HG03097 (cell line): ENCODE results near the gene POC1B.
A peak's percentile ranks its signal among the peaks of the same experiment; 100 is the strongest.

ENCODE experiments used
- ATAC-seq: cut with Tn5 transposase; IDR thresholded peaks from one replicate; pipeline ENCODE4 v1.9.1; 2021; ENCODE audit not compliant: unreplicated experiment, low FRiP score

The POC1B gene

GRCh38 chr12:89391726-89392336 lies 134.0 kb downstream of the POC1B start:
- ATAC-seq: no peak

DNA sequence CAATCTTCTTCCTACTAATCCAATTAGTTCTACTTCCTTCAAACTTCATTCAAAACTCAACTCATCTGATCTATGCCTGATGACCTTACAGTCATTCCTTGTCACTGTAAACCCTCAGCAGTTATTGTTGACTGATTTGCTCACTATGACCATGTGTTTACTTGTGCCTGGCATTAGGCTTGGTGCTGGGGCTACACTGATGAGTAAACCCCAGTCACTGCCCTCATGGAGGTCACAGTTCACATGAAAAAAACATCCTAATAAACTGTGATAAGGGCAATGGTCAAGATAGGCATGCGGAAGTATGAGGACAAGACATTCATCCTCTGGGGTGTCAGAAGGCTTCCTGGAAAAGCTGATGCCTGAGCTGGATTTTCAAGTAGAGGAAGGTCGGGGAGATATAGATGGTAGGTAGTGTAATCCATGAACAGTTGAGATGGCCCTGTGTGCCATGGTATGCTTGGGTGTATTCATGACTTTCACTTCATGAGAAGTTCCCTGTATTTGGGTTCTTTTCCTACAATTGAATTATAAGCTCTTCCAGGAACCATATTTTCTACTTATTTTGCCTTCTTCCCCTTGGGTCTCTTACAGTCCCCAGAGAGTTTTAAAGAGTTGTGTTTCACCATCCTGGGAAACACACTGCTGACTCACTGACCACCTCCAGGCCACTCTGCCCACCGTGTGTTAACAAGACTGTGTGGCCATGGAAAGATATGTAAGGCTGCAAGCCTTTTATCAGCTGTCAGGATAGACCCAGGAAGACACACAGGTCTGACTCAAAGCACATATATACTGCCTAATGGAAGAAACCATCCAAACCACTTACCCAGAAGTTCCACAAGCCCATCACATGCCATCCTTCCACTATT lies 134.8 kb downstream of the POC1B start:
- ATAC-seq: no peak

DNA sequence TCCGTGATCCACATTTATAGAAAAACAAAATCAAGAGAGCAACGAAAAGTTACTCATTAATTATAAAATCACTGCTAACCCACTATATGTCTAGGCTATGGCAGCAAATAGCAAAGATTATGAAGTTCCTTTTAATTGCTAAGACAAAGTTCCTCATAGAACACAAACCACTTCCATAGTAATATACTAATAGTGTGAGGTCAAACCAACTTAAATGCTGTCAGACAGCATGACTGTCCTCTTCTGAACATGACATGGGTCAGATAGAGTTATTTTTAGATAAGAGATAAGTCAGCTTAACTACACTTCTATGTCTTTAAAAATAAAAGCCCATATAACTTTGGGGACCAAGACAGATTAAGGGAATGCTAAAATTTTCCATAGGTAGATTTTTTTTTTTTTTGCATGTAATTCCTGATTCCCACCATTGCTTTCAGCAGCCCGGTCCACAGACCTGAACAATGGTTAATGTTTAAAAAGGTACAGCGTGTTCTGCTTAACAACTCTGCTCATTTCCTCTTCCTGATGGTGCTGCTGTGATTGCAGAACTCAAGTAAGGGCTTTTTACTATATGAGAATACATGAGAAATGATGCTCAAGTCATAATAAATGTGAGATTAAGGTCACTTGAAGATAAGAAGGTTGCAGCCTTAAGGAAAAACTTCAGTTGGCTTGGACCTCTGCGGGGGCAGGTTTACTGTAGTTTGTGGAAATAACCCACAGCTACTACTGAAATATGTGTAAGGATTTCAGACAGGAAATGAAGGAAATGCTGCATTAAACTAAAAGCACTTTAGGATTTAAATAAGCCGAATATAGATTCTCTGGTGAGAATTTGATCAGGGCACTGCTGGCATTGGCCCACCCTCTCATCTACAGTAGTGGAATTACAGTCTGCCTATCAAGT lies 135.8 kb downstream of the POC1B start:
- peak; percentile 82 for ATAC-seq

DNA sequence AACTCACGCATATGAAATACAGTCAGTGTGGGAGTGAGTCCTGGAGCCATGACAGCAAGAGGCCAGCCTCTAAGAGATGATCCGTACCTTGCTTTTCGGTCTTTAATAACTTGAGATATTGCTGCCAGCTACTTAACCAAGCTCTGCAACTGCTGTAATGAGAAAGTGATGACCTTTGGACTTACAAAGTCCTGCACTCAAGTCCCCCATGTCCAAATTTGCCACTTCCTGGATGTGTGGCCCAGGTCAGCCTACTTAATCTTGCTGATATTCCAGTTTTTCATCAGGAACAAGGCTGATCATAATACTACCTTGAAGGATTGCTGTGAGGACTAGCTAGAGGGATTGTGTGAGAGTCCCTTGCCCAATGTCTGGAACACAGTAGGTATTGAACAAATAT lies 139.7 kb downstream of the POC1B start:
- no peak for ATAC-seq

GRCh38 chr12:89384807-89385206 lies 141.0 kb downstream of the POC1B start:
- ATAC-seq: no peak

GRCh38 chr12:89384050-89384758 lies 141.6 kb downstream of the POC1B start:
- no peak for ATAC-seq

DNA sequence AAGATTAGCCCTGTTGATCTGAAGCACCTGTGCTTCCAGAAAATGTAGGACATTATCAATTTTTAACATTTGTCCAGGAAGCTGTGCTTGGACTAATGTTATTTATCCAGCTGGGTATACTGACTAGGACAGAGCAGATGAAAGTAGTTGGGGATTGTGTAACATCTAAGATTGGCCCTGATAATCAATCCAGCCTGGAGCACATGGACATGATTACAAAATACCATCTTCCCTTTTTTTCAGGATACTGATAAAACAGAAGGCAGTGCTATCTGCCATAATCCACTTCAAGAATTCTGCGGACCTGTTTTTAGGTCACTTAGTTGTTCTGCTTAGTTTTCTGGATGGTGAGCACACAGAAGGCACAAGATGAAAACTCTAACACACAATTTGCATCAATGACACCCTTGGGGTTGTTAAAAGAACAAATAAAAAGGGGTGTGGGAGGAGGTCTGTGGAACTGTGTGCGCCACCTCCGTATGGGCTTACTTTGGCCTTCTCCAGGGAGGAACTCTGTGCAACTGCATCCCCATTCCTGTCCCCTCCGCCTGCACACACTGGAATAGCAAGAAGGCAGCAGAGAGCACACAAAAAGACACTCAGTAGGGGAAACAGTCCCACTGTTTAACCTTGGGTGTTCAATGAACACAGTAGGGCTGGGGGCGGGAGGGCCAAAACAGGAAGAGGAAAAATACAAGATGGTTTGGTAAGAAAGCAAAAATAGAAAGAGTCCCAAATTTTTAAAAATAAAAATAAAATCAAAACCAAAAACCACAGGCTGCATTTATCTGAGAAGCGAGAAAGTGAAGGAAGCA lies 142.4 kb downstream of the POC1B start:
- no peak for ATAC-seq

DNA sequence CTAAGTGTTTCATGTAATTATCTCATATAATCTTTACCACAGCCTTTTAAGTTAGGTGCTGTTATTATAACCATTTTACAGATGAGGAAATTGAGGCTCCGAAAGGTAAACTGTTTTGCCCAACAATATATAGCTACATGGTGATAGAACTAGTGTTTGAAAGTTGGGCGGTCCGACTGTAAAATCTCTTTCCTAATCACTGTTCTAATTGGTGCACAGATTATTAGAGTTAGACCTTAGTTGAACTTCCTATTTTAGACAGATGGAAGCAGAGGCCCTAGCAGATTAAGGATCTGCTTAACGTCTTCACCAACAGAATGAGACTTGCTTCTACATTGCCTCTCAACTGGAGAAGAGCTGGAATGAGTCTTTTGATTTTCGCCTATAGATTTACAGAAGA lies 143.5 kb downstream of the POC1B start:
- ATAC-seq: no peak

DNA sequence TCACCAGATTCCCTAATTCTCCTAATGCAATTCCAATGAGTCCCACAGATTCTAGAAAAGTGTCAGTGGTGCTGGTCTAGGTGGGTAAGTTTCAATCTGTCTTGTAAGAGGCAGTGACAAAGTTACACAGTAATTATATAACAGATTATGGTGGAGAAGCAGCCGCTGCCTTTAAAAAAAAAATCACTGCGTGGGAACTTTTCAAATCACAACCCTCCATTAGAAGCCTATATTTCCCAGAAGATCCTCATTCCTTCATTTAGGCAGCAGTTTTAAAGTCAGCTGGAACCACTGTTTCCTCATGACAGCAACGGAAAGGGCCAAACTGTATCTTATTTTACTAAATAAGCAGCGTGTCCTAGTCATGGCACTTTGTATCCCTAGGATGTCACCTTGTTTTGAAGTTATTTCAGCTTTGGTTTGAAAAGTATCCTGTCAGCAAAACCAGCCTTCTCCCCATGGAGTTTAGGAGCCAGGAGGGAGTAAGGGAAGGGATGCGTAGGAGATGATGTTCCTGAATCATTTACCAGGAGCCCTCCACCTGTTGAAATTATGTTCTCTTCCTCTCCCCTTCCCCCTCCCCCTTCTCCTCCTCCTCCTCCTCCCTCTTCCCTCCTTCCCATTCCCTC lies 145.9 kb downstream of the POC1B start:
- no peak for ATAC-seq

GRCh38 chr12:89379148-89379838 lies 146.6 kb downstream of the POC1B start:
- no peak for ATAC-seq

DNA sequence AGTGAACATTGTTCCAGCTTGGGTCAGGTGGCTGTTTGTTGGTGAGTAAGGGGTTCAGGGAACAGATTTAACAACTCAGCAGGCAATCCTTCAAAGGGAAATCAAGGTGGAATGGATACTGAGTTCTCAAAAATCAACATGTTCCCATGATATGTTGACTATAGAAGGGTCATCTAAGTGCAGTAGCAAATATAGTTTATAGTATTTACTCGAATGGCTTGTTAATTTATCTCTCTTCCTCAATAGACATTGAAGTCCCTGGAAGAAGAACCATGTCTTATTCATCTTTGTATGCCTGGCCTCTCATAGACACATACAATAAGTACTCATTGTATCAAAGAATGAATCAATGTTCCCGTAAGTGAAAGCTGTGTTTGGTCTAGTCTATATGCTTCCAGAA lies 149.0 kb downstream of the POC1B start:
- ATAC-seq: no peak

DNA sequence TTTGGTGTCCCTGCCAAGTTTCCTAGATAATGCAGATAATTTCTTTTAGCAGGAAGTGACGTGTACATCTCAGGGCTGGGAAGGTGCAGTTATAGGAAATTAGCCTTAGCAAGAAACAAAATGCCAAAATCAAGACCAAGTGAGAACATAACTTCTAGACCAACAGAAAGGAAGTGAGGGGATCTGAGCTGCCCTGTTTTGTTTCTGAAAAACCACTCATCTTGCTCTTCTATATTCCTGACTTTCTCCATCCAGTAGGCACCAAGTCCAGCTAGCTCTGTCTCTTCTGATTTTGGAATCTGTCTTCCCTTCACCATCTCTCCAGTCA lies 149.7 kb downstream of the POC1B start:
- ATAC-seq: no peak

DNA sequence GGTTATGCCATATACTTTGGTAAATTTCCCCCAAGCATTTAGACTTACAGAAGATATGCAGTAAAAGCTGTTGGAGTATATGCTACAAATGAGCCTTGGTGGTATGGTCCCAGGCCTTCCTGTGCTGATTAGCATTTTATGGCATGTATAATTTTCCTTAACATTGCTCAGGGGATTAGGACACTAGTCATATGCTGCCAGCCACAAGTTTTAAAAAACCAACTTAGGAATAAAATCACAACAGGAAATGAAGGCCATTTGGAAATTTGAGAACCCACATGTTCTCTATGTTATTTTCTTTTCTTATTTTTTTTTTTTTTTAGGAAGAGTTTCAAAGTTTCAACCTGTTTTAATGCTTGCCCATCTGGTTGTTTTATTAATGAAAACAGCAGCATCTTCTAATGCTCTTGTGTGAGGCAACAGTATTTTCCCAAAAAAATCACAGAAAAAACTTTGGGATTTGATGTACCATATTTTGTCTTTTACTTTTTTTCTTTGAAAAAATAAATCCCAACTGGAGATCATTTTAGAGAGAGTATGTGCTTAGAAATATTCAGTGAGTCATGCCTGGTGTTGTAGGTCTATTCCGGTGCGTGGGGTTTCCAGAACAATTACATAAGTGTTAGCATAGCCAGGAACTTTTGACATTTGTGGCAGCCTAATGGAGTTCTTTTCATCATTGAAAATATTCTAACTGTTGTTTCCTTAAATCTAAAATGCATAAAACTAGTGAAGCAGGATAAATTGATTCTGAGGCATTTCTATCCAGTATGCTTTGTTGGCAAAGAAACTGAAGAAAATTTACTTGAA lies 151.9 kb downstream of the POC1B start:
- ATAC-seq: no peak

DNA sequence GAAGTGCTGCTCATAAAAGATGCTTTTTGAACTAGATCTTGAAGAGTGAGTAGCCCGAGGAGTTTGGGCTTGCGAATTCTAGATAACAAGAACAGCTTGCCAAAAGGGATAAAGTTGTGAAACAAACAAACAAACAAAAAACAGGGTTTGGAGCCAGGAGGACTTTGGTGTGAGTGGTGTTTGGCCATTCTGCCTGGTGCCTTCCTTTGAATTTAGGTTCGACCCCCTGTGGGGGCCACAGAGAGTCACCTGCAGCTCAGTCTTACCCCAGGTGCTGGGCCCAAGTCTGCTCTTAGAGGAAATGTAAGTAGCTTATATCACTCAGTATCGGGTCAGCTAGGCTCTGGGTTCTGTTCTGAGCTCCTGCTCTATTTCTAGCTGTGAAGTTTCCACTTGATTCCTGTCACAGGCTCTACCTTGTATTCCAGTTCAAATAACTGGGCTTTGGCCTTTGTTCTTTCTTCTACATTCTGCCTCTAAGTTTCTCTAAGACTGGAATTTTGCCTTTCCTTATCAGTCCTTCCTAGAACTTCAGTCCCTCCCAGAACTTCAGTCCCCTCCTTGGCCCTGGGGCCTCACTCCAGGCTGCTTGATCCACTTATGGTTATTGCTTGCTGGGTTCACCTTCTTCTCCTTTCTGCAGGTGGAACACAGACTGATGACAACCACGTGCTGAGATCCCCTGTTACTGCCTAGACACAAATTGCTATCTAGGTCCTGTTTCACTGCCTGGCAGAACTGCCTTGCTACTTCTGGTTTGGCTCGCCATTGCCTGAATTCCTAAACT lies 153.1 kb downstream of the POC1B start:
- ATAC-seq: no peak

DNA sequence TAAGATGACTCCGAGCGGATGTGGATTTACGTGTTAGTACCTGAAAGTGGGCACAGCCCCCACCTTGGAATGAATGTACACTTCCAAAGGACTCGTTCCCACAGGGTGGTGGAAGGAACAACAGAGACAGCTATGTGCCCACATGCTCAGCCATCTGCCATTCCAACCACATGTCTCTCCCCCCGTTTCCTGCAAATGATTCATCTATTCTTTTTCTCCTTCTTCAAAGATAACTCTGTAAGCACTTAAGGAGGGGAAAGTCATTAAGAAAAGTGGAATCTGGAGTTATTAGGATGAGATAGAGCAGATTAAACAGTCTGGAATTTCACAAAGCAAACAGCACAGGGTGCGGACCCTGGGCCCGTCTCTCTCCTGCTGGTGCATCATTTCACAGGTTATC lies 155.0 kb downstream of the POC1B start:
- no peak for ATAC-seq

- ATAC-seq: no peak
Measured at GRCh38 chr12:89370421-89370831, 155.4 kb downstream of the POC1B start.
